HCT116 (cell line): ENCODE measurements around the gene MLXIPL. TPM values are rescaled to one million over a fixed set of nuclear protein-coding genes. Genes with fewer than 3 reads are reported as not detected.

Source experiments
- ATAC-seq: fragments of 200-7000 bp; cut with Tn5 transposase; 2 replicates; pipeline ENCODE4 v1.9.1; 2020; ENCODE audit warnings: mild to moderate bottlenecking, moderate library complexity
- BruUV-seq: library from RNA; stranded (reverse); fragments of 400-500 nt; replicated peaks from 2 replicates; lab custom pipeline; 2021; lab: Mats Ljungman, UMichigan
- CTCF ChIA-PET: fragments of 300-600 bp; sonication (Branson Sonifier 250); formaldehyde crosslinking; loops from one replicate; lab custom pipeline; 2021; ENCODE audit warnings: antibody characterized with exemption; lab: Charles Lee
- POLR2A ChIA-PET: fragments of 300-600, 350-600 bp; sonication (Branson Sonifier 250); formaldehyde crosslinking; loops from one replicate; lab custom pipeline; 2021; ENCODE audit warnings: antibody characterized with exemption; lab: Charles Lee
- RAD21 ChIA-PET, 2 experiments: fragments of 300-600 bp; sonication (Branson Sonifier 250); formaldehyde crosslinking; loops; one replicate each; lab custom pipeline; 2023; ENCODE audit warnings: low total read pairs in 2 of 2; ENCODE audit not compliant: uncharacterized antibody in 2 of 2, unreplicated experiment in 2 of 2, low non-redundant PET in 1 of 2; lab: Charles Lee
- DNase-seq: peaks from one replicate; pipeline ENCODE4 v3.0.0-alpha.2; 2010; ENCODE audit warnings: low read depth, low spot score
- H2AFZ ChIP-seq: fragments of 200-600 bp; shearing (Covaris generic), sonication (generic); 2 replicates; pipeline ENCODE4 v1.6.1; 2017; ENCODE audit warnings: low read depth, mixed run types, mixed read lengths, antibody characterized with exemption, low read length; ENCODE audit not compliant: poor library complexity, severe bottlenecking
- H3K27ac ChIP-seq: 2 replicates; pipeline ENCODE4 v1.5.1; 2012; ENCODE audit warnings: low read depth, low read length
- H3K27me3 ChIP-seq: fragments of 200-600 bp; sonication (generic); 2 replicates; pipeline ENCODE4 v1.6.1; 2016; ENCODE audit warnings: mixed run types, low read length, mixed read lengths; ENCODE audit not compliant: insufficient read depth
- H3K36me3 ChIP-seq, 2 experiments: fragments of 200-500 bp in 1 of 2; fragments of 200-600 bp in 1 of 2; sonication (Bioruptor generic) in 1 of 2; sonication (generic) in 1 of 2; 2 replicates each; pipeline versions ENCODE4 v1.5.1 to v1.6.1; 2014 to 2016; ENCODE audit warnings: low read length in 2 of 2, inconsistent platforms in 1 of 2, mixed read lengths in 1 of 2, mixed run types in 1 of 2; ENCODE audit not compliant: insufficient read depth in 2 of 2, control insufficient read depth in 1 of 2
- H3K4me1 ChIP-seq, 2 experiments: fragments of 200-600 bp in 1 of 2; sonication (generic) in 1 of 2; 2 replicates each; pipeline versions ENCODE4 v1.5.1 to v1.6.1; 2012 to 2017; ENCODE audit warnings: low read length in 2 of 2, inconsistent platforms in 1 of 2, mild to moderate bottlenecking in 1 of 2, mixed read lengths in 1 of 2, mixed run types in 1 of 2, moderate library complexity in 1 of 2; ENCODE audit not compliant: insufficient read depth in 2 of 2, control insufficient read depth in 1 of 2
- H3K4me2 ChIP-seq: fragments of 200-600 bp; sonication (generic); 2 replicates; pipeline ENCODE4 v1.6.1; 2017; ENCODE audit warnings: mixed run types, low read length, mixed read lengths
- H3K4me3 ChIP-seq, 2 experiments: fragments of 200-600 bp in 1 of 2; sonication (generic) in 1 of 2; replicated peaks in 1 of 2; 2 replicates each; pipeline ENCODE4 v1.5.1; 2011 to 2016; ENCODE audit warnings: low read length in 2 of 2, control low read depth in 1 of 2, low read depth in 1 of 2, mild to moderate bottlenecking in 1 of 2, mixed read lengths in 1 of 2, mixed run types in 1 of 2
- H3K79me2 ChIP-seq: fragments of 200-600 bp; sonication (generic); 2 replicates; pipeline ENCODE4 v1.6.1; 2017; ENCODE audit warnings: mild to moderate bottlenecking, mixed run types, low read length, moderate library complexity, mixed read lengths; ENCODE audit not compliant: insufficient read depth
- H3K9ac ChIP-seq: fragments of 200-600 bp; sonication (generic); 2 replicates; pipeline ENCODE4 v1.6.1; 2016; ENCODE audit warnings: low read length, mixed read lengths
- H3K9me2 ChIP-seq: fragments of 200-600 bp; sonication (generic), shearing (Covaris generic); 2 replicates; pipeline ENCODE4 v1.6.1; 2017; ENCODE audit warnings: mixed run types, mild to moderate bottlenecking, moderate library complexity; ENCODE audit not compliant: insufficient read depth
- H3K9me3 ChIP-seq, 2 experiments: fragments of 200-500 bp in 1 of 2; fragments of 200-600 bp in 1 of 2; sonication (Bioruptor generic) in 1 of 2; sonication (generic) in 1 of 2; 2 replicates each; pipeline ENCODE4 v1.6.1; 2014 to 2017; ENCODE audit warnings: low read length in 2 of 2, mixed read lengths in 2 of 2, inconsistent platforms in 1 of 2, low read depth in 1 of 2, mild to moderate bottlenecking in 1 of 2, mixed run types in 1 of 2, moderate library complexity in 1 of 2; ENCODE audit not compliant: control insufficient read depth in 1 of 2, insufficient read depth in 1 of 2
- H4K20me1 ChIP-seq: fragments of 200-600 bp; sonication (generic), shearing (Covaris generic); 2 replicates; pipeline ENCODE4 v1.6.1; 2017; ENCODE audit warnings: mixed run types, mild to moderate bottlenecking, moderate library complexity; ENCODE audit not compliant: insufficient read depth
- CBX3 ChIP-seq: IDR thresholded peaks from 2 replicates; pipeline ENCODE4 v1.6.1; 2012; ENCODE audit warnings: low read depth
- CEBPB ChIP-seq: IDR thresholded peaks from 2 replicates; pipeline ENCODE4 v1.6.1; 2012; ENCODE audit warnings: low read depth
- CTCF ChIP-seq, 3 experiments: fragments of 200-600 bp in 1 of 3; sonication (generic) in 1 of 3; IDR thresholded peaks in 2 of 3; conservative IDR thresholded peaks in 1 of 3; 2 replicates each; pipeline ENCODE4 v1.5.1; 2012 to 2017; ENCODE audit warnings: low read depth in 2 of 3, low read length in 2 of 3, antibody characterized with exemption in 1 of 3, borderline replicate concordance in 1 of 3, control low read depth in 1 of 3, mild to moderate bottlenecking in 1 of 3, mixed read lengths in 1 of 3, mixed run types in 1 of 3, moderate library complexity in 1 of 3; ENCODE audit not compliant: insufficient read depth in 1 of 3
- EGR1 ChIP-seq: IDR thresholded peaks from 2 replicates; pipeline ENCODE4 v1.6.1; 2012; ENCODE audit warnings: low read depth
- ELF1 ChIP-seq: IDR thresholded peaks from 2 replicates; pipeline ENCODE4 v1.6.1; 2012; ENCODE audit warnings: low read depth, borderline replicate concordance
- EZH2 ChIP-seq: fragments of 200-600 bp; sonication (generic); IDR thresholded peaks from 2 replicates; pipeline ENCODE4 v1.6.1; 2017; ENCODE audit warnings: antibody characterized with exemption, mixed run types
- EZH2phosphoT487 ChIP-seq: fragments of 200-600 bp; IDR thresholded peaks from 2 replicates; pipeline ENCODE4 v1.6.1; 2018; ENCODE audit warnings: antibody characterized with exemption, borderline replicate concordance
- JUND ChIP-seq: IDR thresholded peaks from 2 replicates; pipeline ENCODE4 v1.6.1; 2012
- MAX ChIP-seq: IDR thresholded peaks from 2 replicates; pipeline ENCODE4 v1.6.1; 2012
- POLR2A ChIP-seq: IDR thresholded peaks from 2 replicates; pipeline ENCODE4 v1.7.0; 2011; ENCODE audit warnings: borderline replicate concordance; ENCODE audit not compliant: insufficient read depth, insufficient read length; ENCODE audit errors: extremely low read depth
- POLR2AphosphoS5 ChIP-seq: IDR thresholded peaks from 2 replicates; pipeline ENCODE4 v1.6.1; 2011; ENCODE audit warnings: mild to moderate bottlenecking, low read depth, low read length, moderate library complexity
- RAD21 ChIP-seq: IDR thresholded peaks from 2 replicates; pipeline ENCODE4 v1.6.1; 2012; ENCODE audit warnings: low read depth, mild to moderate bottlenecking
- REST ChIP-seq: IDR thresholded peaks from 2 replicates; pipeline ENCODE4 v1.6.1; 2012; ENCODE audit warnings: low read depth
- SIN3A ChIP-seq: IDR thresholded peaks from 2 replicates; pipeline ENCODE4 v1.6.1; 2012; ENCODE audit warnings: low read depth
- SP1 ChIP-seq: IDR thresholded peaks from 2 replicates; pipeline ENCODE4 v1.6.1; 2012; ENCODE audit warnings: low read depth
- TCF7L2 ChIP-seq: IDR thresholded peaks from 2 replicates; pipeline ENCODE4 v1.7.0; 2011; ENCODE audit warnings: borderline replicate concordance, inconsistent platforms; ENCODE audit not compliant: insufficient read depth, insufficient read length; ENCODE audit errors: extremely low read depth
- YY1 ChIP-seq: IDR thresholded peaks from 2 replicates; pipeline ENCODE4 v1.6.1; 2011; ENCODE audit warnings: low read length, low read depth, moderate library complexity, mild to moderate bottlenecking; ENCODE audit not compliant: insufficient replicate concordance; ENCODE audit errors: extremely low read depth
- ZFX ChIP-seq: fragments of 450-650 bp; IDR thresholded peaks from 2 replicates; pipeline ENCODE4 v1.6.1; 2017
- intact Hi-C: fragments of 100-400 bp; cut with micrococcal nuclease; formaldehyde crosslinking; loops from 2 replicates; pipeline ENCODE4 v1.10.0; 2022
- total RNA-seq: library from RNA; stranded (reverse); gene quantifications from one replicate; pipeline ENCODE4 v1.2.1, GENCODE V29; 2021; ENCODE audit not compliant: unreplicated experiment

Gene MLXIPL
- total RNA-seq, 1 experiment from 2014 or later = 79.4 TPM

- TF ChIP-seq POLR2AphosphoS5 (no peak), CEBPB (no peak), EZH2phosphoT487 (no peak), ELF1 (no peak), TCF7L2 (no peak), JUND (no peak), SP1 (no peak), REST (no peak), RAD21 (no peak)
These were observed 26.2 kb upstream of the MLXIPL start (continued) for GRCh38 chr7:73650524-73650923.

GRCh38 chr7:73649576-73649975 lies 25.3 kb upstream of the MLXIPL start:
- intact Hi-C loops = no loop called here
- DNase-seq (no peak), ATAC-seq (no peak)
- H3K9me2 ChIP-seq = no peaks in the 10 kb centered on the region
- H3K4me2 ChIP-seq = no peak overlapping the region
- peaks cover 13 to 39% of the 10 kb centered on the region in 2 experiments for H3K4me1 ChIP-seq
- ChIA-PET RAD21 (no interaction called here), POLR2A (no interaction called here), CTCF (no interaction called here)
- no peak overlapping the region for H3K9ac ChIP-seq
- BruUV-seq = no TSS peak
- no peaks in the 10 kb centered on the region for H3K9me3 ChIP-seq
- H3K27me3 ChIP-seq = no peaks in the 10 kb centered on the region
- no peaks in the 10 kb centered on the region for H4K20me1 ChIP-seq
- no peak overlapping the region for H3K27ac ChIP-seq
- H2AFZ ChIP-seq = no peak overlapping the region
- TF ChIP-seq POLR2AphosphoS5 = no peak
- no peak for TF ChIP-seq REST
- no peak for TF ChIP-seq JUND
- no peak for TF ChIP-seq EZH2
- TF ChIP-seq CBX3 = no peak
- TF ChIP-seq CTCF (IDR thresholded peaks at IDR 0.05 in 2 of 3, conservative IDR thresholded peaks at IDR 0.05 in 1 of 3; ENCODE audit: borderline replicate concordance in 1 of 3, insufficient read depth in 1 of 3, low read depth in 2 of 3, low read length in 2 of 3) = no peak
- TF ChIP-seq ZFX = no peak
- no peak for TF ChIP-seq MAX
- no peak for TF ChIP-seq ELF1
- TF ChIP-seq SIN3A = no peak
- no peak for TF ChIP-seq POLR2A
- no peak for TF ChIP-seq EGR1
- no peak for TF ChIP-seq YY1
- no peak for TF ChIP-seq SP1
- no peaks in the 10 kb centered on the region for H3K79me2 ChIP-seq
- H3K4me3 ChIP-seq = no peak overlapping the region
- H3K36me3 ChIP-seq = no peaks in the 10 kb centered on the region
